ENCODE results near the gene MLF1.

The MLF1 gene

DNA sequence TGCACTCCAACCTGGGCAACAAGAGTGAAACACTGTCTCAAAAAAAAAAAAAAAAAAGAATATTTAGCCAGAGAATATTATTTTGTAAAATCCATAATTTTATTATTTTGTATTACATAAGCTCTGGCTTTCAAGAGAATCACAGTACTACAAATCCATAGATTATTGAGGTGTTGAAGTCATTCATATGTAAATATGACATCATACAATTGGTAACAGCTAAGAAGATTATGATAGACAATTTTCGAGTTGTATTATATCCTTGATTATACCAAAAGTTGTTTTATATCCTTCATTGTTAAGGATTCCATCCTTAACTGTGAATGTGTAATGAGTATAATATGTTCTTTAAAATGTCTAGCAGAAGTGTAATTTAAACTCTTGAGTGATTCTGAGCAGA is 3.7 kb downstream of the MLF1 start:
- no peak for DNase-seq (ENCODE audit: low read depth, low spot score)

DNA sequence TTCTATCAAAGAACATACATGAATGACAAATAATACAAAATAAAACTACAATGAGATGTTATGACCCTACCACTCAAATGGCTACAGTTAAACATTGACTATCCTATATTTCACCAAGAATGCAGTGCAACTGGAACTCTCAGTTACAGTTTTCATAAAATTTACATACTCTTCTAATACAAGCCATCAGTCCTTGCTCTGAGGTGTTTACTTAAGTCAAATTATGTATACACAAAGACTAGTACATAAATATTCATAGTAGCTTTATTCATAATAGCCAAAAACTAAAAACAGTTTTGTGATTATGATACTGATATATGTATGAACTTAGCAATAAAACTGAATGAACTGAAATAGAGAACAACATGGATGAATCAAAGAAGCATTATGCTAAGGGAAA is 19.2 kb downstream of the MLF1 start:
- no peak for DNase-seq (ENCODE audit: low read depth, low spot score)

DNA sequence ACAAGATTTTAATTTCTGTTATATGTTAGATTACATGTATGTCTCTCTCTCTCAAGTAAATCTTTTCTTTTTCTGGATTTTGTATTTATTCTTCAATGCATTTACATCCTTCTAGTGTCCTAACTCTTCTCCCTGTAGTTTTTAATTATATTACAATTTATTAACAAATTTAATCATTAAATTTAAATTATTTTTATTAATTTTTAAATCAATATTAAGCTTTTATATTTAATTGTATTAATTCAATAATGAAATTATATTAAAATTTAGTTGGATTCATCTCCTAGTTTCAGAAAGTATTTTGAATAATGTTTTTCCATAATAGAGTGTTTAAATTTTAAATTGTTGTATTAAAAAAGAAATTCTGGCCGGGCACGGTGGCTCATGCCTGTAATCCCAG is 29.8 kb downstream of the MLF1 start:
- no peak for DNase-seq (ENCODE audit: low read depth, low spot score)

DNA sequence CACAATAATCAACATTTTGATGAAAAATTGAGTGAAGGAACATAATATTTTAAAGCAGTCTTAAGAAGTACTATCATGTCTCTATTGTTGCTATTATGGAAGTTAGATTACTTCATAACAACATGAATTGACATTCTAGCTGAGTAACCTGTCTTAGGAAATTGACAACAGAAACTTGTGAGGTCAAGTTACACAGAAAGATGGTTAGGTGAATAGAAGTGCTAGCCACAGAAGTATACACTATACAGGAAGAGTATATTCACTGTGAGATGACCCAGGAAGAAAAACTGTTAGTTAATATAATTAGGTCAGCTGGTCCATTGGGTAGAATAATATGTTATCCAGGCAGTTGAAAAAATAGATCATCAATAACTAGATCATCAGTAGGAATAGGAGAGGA is 31.2 kb downstream of the MLF1 start:
- DNase-seq (ENCODE audit: low read depth, low spot score): no peak

DNA sequence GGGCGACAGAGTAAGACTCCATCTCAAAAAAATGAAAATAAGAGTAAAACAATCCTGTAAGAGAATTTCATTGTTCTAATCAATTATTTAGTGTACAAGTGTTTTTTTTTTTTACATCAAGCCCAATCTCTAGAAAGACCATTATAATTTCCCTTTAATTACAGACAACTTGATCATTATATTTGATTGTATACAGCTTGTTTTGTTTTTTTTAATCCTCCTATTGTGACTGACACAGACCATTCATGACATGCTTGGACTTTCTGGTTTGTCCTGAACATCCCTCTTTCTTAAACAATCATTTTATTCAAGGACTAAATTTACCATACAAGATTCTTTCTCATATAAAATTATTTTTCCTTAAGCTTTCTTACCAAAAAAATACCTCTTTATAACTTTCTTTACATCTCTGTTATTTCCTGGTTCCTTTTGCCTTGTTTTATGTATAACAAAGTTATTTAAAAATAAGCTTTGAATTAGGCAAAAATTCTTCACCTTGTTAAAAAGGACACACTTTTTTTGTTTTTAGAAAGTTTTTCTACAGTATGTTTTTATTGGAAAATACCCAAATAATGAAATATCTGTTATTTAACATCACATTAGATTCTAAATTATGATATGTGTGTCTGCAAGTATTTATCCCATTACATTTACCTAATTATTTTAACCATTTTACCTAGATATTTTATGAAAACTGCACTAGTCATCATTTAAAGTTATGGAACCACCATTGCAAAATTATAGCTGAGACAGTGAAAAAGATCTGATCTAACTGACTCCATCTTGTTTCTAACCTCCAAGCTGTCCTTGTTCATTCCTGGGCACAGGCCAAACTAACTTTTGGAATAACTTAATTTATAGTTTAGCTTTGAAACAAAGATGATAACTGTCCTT is 47.2 kb downstream of the MLF1 start:
- no peak for DNase-seq (ENCODE audit: low read depth, low spot score)

DNA sequence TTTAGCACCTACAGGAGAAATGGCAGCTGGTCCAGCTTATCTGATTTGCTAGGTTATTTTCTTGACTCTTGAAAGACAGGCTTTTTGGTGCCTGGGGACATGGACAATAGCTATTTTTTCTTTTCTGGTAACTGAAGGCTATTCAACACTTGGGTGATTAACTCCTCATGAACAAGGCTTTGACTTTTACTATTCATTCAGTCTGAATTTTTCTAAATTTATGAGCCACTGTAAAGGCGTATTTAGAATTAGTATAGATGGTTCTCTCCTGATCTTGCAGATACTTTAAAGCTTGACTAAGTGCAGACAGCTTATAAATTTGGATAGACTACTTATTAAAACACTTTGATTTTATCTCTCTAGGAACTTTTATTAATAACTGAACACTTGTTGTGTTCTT is 54.9 kb downstream of the MLF1 start:
- DNase-seq (ENCODE audit: low read depth, low spot score): no peak

DNA sequence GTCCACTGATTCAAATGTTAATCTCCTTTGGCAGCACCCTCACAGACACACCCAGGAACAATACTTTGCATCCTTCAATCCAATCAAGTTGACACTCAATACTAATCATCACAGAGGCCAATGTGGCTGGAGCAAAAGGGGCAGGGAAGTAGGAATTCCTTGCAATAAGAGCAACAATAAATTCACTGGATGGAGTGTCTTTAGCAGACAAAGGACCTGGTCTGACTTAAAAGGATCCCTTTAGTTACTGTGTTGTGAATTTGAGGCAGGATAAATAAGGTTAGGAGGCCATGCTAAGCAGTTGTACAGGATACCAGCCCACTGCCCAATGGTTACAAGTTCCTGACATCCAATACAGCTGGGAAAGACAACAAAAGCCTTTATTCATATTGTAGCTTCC is 61.0 kb downstream of the MLF1 start:
- DNase-seq (ENCODE audit: low read depth, low spot score): no peak

DNA sequence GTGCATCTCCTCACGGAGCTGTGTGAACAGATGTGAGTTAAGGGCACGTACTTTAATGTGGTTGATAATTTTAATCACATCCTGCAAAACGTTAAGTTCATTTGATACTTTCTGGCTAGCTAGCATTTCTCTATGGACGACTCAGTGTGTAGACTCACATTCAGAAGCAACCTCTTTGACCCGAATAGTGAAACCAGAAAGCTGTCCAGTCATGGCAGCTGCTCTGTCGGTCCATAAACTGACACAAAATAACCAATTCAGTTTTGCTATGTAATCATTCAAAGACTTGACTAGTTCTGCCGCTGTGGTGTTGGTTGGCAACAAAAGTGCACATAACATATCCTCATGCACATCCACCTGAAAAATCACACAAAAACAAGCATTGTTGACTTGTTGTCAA is 69.7 kb downstream of the MLF1 start:
- DNase-seq (ENCODE audit: low read depth, low spot score): no peak

DNA sequence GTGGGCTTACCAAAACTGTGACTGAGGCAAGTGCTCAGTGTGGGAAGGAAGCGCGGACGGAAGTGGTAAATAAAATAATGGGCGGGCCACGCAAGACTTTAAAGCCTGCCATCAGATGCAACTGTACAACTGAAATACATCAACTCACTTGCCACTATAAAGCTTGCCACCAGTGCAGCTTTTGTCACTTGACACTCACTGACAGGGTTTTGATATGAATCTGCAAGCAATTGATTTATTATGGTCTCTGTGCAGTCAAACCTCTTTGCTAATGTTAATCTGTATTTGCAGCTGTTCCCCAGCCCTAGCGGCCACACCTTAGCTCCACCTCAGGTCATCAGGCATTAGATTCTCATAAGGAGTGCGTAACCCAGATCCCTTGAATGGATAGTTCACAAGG is 71.0 kb downstream of the MLF1 start:
- no peak for DNase-seq (ENCODE audit: low read depth, low spot score)

DNA sequence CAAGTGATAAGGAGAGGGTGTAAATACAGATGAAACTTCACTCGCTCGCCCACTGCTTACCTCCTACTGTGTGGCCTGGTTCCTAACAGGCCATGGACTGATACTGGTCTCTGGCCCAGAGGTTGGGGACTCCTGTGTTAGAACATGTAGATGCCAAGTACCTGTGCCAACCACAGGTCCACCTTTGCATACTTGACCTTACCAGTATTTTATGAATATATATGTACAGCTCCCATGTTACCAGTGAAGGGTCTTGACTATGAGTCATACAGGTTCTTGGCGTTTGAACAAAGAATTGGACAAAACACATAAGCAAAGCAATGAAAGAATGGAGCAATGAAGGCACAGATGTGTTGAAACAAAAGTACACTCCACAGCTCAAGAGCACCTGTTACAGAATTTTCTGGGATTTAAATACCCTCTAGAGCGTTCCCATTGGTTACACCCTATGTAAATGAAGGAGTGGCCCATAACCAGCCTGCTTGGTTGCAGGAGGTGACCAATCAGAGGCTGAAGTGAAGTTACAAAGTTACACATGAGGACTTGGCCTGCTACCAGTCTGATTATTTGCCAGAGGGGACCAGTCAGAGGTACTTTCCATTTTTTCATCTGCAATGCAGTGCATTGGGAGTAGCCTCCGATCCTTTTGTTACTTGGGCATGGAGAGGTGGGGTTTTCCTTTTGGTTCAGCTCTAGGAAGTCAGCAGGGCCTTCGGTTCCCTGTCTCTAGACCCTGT is 71.6 kb downstream of the MLF1 start:
- no peak for DNase-seq (ENCODE audit: low read depth, low spot score)

DNA sequence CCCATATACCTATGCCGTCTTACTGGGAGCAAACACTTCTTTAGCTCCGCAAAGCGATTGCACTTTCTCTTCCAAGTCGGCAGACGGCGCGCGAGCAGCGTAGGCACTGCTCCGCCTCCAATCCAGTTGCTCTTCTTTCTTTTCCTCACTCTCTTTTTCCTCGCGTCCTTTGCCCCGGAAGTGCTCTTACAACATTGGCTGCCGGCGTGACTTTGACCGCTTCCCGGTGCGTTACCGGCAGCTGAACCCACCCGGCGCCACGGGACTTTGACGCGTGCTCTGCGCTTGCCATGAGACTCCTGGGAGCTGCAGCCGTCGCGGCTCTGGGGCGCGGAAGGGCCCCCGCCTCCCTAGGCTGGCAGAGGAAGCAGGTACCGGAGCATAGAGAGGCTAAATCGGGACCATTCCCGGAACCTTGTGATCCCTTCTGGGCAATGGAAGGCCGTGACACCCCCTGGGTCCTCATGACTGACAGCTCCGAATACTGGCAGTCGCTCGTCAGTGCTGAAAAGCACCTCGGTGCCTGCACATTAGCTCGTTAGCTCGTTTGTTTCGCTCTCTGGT is 73.4 kb downstream of the MLF1 start, which contains the start of gene GFM1:
GFM1 (plus strand) TSS at position 183 of the 564 bp plus-strand sequence; CDS start at position 291, 108 bp downstream.
- peak; percentile 97 for DNase-seq (ENCODE audit: low read depth, low spot score)

DNA sequence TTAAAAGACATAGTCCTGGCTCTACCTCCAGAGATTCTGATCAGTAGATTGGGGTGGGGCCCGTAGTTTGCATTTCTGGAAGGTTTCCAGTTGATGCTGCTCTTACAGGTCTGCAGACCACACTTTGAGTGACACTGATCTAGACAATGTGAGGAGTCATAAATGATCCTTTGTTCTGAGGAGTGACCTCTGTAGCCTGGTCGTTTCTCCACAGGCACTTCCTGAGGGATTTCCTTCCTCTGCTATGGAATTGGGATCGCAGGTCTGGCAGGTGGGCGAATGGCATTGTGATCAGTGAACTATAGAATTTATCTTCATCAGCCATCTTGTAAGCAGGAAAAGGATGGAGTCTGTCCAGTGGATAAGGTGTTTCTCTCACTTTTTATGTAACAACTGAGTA is 78.8 kb downstream of the MLF1 start:
- DNase-seq (ENCODE audit: low read depth, low spot score): no peak

DNA sequence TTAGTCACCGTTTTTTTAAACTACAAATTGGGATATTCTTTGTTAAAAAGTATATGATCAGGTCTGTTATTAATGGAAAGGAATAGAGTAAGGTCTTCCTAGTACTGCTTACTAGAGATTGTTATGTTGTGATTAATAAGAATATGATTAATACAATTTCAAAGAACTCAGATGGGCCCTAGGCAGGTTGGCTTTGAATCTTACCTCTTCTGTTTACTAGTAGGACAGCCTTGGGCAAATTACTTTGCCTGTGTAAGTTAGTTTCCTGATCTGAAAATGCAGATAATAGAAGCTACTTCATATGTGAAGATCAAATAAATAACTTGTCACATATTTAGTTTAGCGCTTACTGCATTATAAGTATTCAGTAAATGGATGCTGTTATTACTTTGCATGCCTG is 80.2 kb downstream of the MLF1 start:
- DNase-seq (ENCODE audit: low read depth, low spot score): no peak

DNA sequence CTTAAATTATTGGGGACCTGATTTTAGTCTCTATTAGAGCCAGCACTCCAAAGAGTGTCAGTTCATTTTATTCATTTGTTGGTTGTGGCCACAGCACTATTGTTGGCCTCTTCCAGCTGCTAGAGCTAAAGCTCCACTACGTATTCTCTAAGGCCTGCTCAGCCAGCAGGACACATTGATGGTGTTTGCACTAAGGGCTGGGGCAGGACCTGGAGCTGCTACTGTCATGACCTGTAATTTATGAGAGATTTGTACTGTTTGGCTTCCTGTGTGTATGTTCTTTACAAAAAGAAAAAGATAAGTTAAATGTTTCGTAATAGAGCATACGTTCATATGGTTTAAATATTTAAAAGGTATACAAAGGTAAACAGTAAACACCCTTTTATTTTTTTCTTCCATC is 81.5 kb downstream of the MLF1 start:
- no peak for DNase-seq (ENCODE audit: low read depth, low spot score)
